Measurements from ENCODE around the gene ZNF154.

ZNF154 gene

DNA sequence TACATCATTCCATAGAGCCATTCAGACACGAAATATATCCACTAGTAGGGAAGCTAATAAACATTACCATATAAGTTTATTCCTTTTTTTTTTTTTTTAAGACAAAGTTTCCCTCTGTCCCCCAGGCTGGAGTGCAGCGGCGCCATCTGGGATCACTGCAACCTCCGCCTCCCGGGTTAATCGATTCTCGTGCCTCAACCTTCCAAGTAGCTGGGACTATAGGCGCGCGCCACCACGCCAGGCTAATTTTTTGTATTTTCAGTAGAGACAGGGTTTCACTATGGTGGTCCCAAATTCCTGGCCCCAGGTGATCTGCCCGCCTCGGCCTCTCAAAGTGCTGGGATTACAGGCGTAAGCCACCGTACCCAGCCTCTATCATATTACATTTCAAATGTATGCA is 612 bp upstream of the ZNF154 start:
- H3K4me3 ChIP-seq (ENCODE audit: low read depth, low read length), result no peak overlapping the region
- TF ChIP-seq CTCF (IDR thresholded peaks at IDR 0.05; ENCODE audit: borderline replicate concordance, insufficient read depth, low read depth, low read length), result no peak

DNA sequence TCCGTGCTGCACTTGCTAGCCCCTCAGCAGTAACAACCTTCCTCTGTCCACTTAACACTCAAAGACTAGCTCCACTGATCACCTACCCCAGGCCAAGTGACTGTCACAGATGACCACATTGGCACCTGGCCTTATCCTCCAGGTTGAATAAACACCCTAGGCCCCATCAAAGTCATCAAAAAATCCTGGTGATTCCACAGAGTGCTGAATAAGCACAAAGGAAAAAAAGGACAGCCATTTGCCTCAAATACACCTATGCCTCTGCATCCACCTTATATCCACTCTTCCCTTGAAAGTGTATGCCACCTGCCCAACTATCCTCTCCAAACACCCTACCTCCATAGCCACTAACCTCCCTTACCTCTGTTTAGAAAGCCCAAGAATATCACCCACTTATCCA is 2.7 kb downstream of the ZNF154 start:
- no peak for TF ChIP-seq CTCF (IDR thresholded peaks at IDR 0.05; ENCODE audit: borderline replicate concordance, insufficient read depth, low read depth, low read length)
- no peak overlapping the region for H3K4me3 ChIP-seq (ENCODE audit: low read depth, low read length)

DNA sequence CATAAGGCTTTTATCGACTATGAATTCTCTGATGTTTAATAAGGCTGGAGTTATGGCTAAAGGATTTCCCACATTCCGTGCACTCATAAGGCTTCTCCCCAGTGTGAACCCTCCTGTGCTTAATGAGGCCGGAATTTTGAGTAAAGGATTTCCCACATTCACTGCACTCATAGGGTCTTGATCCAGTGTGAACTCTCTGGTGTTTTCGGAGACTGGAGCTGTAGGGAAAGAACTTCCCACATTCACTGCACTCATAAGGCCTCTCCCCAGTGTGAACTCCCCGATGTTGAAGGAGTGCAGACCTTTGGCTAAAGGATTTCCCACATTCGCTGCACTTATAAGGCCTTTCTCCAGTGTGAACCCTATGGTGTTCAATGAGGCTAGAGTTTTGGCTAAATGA is 7.4 kb downstream of the ZNF154 start:
- no peak overlapping the region for H3K4me3 ChIP-seq (ENCODE audit: low read depth, low read length)
- no peak for TF ChIP-seq CTCF (IDR thresholded peaks at IDR 0.05; ENCODE audit: borderline replicate concordance, insufficient read depth, low read depth, low read length)

GRCh38 chr19:57689750-57690149 is 19.3 kb downstream of the ZNF154 start:
- TF ChIP-seq CTCF (IDR thresholded peaks at IDR 0.05; ENCODE audit: borderline replicate concordance, insufficient read depth, low read depth, low read length), result no peak
- H3K4me3 ChIP-seq (ENCODE audit: low read depth, low read length), result no peak overlapping the region

DNA sequence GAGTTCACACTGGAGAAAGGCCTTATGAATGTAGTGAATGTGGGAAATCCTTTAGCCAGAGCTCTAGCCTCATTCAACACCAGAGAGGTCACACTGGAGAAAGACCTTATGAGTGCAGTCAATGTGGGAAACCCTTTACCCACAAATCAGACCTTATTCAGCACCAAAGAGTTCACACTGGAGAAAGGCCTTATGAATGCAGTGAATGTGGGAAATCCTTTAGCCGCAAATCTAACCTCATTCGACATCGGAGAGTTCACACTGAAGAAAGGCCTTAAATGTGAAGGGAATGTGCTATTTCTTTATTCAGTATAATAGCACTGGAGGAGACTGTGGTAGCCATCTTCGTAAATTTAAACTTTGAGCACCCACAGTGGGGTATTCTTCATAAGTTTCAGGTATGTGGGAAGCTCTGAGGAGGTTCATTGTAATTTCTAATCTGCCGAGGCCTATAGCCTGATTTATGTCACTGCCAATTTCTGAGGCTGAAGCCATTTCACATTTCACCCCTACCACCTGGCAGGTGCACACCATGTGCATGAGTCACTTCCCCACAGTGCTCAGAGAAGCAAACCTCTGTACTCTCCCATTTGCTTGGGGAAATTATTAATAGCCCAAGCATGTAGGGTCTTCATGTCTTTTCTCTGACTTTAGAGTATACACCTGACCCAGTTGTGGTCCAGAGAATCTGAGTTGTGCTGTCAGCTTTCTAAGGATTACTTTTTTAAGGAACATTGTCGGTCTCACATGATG is 20.8 kb downstream of the ZNF154 start:
- no peak overlapping the region for H3K4me3 ChIP-seq (ENCODE audit: low read depth, low read length)

GRCh38 chr19:57687363-57688010 is 21.5 kb downstream of the ZNF154 start:
- TF ChIP-seq CTCF (IDR thresholded peaks at IDR 0.05; ENCODE audit: borderline replicate concordance, insufficient read depth, low read depth, low read length), result no peak
- no peak overlapping the region for H3K4me3 ChIP-seq (ENCODE audit: low read depth, low read length)

More for the DNA sequence above, 20.8 kb downstream of the ZNF154 start:
- no peak for TF ChIP-seq CTCF (IDR thresholded peaks at IDR 0.05; ENCODE audit: borderline replicate concordance, insufficient read depth, low read depth, low read length)

GRCh38 chr19:57686727-57687126 is 22.3 kb downstream of the ZNF154 start:
- TF ChIP-seq CTCF (IDR thresholded peaks at IDR 0.05; ENCODE audit: borderline replicate concordance, insufficient read depth, low read depth, low read length), result no peak
- no peak overlapping the region for H3K4me3 ChIP-seq (ENCODE audit: low read depth, low read length)

Measured in GM12875 (cell line).